SK-N-SH (cell line): ENCODE data around the gene AFG3L2. TPM values are rescaled to one million over a fixed set of nuclear protein-coding genes. Genes with fewer than 3 reads are reported as not detected.
A peak's percentile ranks its signal among the peaks of the same experiment; 100 is the strongest.

Source experiments
- CTCF ChIA-PET: fragments of 300-600, 350-600 bp; formaldehyde crosslinking; extraction: SDS; loops from one replicate; lab custom pipeline; 2021; lab: Yijun Ruan, JAX
- POLR2A ChIA-PET: fragments of 350-600 bp; sonication (Branson Sonifier 250); formaldehyde crosslinking; extraction: SDS; loops from one replicate; lab custom pipeline; 2020; ENCODE audit warnings: antibody characterized with exemption, inconsistent platforms; lab: Yijun Ruan, JAX
- DNase-seq: peaks from one replicate; pipeline ENCODE4 v3.0.0; 2012
- H2AFZ ChIP-seq: fragments of 200-600 bp; sonication (generic); 2 replicates; pipeline ENCODE4 v1.8.1; 2016; ENCODE audit warnings: antibody characterized with exemption, mild to moderate bottlenecking, low read depth
- H3F3A ChIP-seq: fragments of 200-600 bp; sonication (generic); replicated peaks from 2 replicates; pipeline ENCODE3; 2016; ENCODE audit warnings: antibody characterized with exemption, mild to moderate bottlenecking; ENCODE audit not compliant: insufficient read depth
- H3K27ac ChIP-seq, 2 experiments: fragments of 200-500 bp in 1 of 2; fragments of 200-600 bp in 1 of 2; sonication (Bioruptor generic) in 1 of 2; sonication (generic), shearing (Covaris generic) in 1 of 2; 2 replicates each; pipeline versions ENCODE4 v1.5.1 to v1.6.1; 2014 to 2016; ENCODE audit warnings: low read depth in 2 of 2, inconsistent platforms in 1 of 2, low read length in 1 of 2, mild to moderate bottlenecking in 1 of 2, mixed read lengths in 1 of 2
- H3K27me3 ChIP-seq: fragments of 200-600 bp; sonication (generic), shearing (Covaris generic); 2 replicates; pipeline ENCODE4 v1.6.1; 2016; ENCODE audit warnings: mixed run types; ENCODE audit not compliant: insufficient read depth
- H3K36me3 ChIP-seq, 2 experiments: fragments of 200-500 bp in 1 of 2; fragments of 200-600 bp in 1 of 2; sonication (Bioruptor generic) in 1 of 2; sonication (generic) in 1 of 2; replicated peaks in 1 of 2; 2 replicates each; pipeline versions ENCODE3 to v1.5.1; 2014 to 2016; ENCODE audit warnings: low read length in 1 of 2, mild to moderate bottlenecking in 1 of 2; ENCODE audit not compliant: insufficient read depth in 2 of 2, control insufficient read depth in 1 of 2
- H3K4me1 ChIP-seq, 2 experiments: fragments of 200-500 bp in 1 of 2; fragments of 200-600 bp in 1 of 2; sonication (Bioruptor generic) in 1 of 2; sonication (generic), shearing (Covaris generic) in 1 of 2; 2 replicates each; pipeline versions ENCODE4 v1.5.1 to v1.6.1; 2014 to 2016; ENCODE audit warnings: low read depth in 1 of 2, low read length in 1 of 2, mixed run types in 1 of 2; ENCODE audit not compliant: insufficient read depth in 2 of 2, control insufficient read depth in 1 of 2
- H3K4me2 ChIP-seq: fragments of 200-600 bp; sonication (generic), shearing (Covaris generic); 2 replicates; pipeline ENCODE4 v1.6.1; 2017; ENCODE audit warnings: mixed run types
- H3K4me3 ChIP-seq, 2 experiments: fragments of 200-500 bp in 1 of 2; fragments of 200-600 bp in 1 of 2; sonication (Bioruptor generic) in 1 of 2; sonication (generic), shearing (Covaris generic) in 1 of 2; 2 replicates each; pipeline versions ENCODE4 v1.5.1 to v1.8.1; 2014 to 2016; ENCODE audit warnings: low read depth in 2 of 2, inconsistent platforms in 1 of 2, low read length in 1 of 2, mild to moderate bottlenecking in 1 of 2, mixed read lengths in 1 of 2, moderate library complexity in 1 of 2
- H3K79me2 ChIP-seq: fragments of 200-600 bp; sonication (generic); 2 replicates; pipeline ENCODE4 v1.8.1; 2017; ENCODE audit warnings: mild to moderate bottlenecking; ENCODE audit not compliant: insufficient read depth
- H3K9ac ChIP-seq: fragments of 200-600 bp; sonication (generic); 2 replicates; pipeline ENCODE4 v1.6.1; 2017; ENCODE audit warnings: mixed run types
- H3K9me2 ChIP-seq: fragments of 200-600 bp; sonication (generic); 2 replicates; pipeline ENCODE4 v1.6.1; 2017; ENCODE audit warnings: mixed run types
- H3K9me3 ChIP-seq: fragments of 200-600 bp; sonication (generic); 2 replicates; pipeline ENCODE4 v1.6.1; 2017; ENCODE audit warnings: mixed run types, mild to moderate bottlenecking, moderate library complexity
- H4K20me1 ChIP-seq: fragments of 200-600 bp; sonication (generic); 2 replicates; pipeline ENCODE4 v1.6.1; 2017; ENCODE audit warnings: mild to moderate bottlenecking, mixed run types; ENCODE audit not compliant: insufficient read depth
- CHD2 ChIP-seq: fragments of 150-350 bp; IDR thresholded peaks from 2 replicates; pipeline ENCODE4 v1.6.1; 2018; ENCODE audit warnings: low read length; ENCODE audit not compliant: partially characterized antibody
- ELF1 ChIP-seq: IDR thresholded peaks from 2 replicates; pipeline ENCODE4 v1.4.0; 2012
- EZH2phosphoT487 ChIP-seq: fragments of 200-600 bp; sonication (generic); IDR thresholded peaks from 2 replicates; pipeline ENCODE4 v1.6.1; 2017; ENCODE audit warnings: low read depth, mixed run types, mild to moderate bottlenecking, antibody characterized with exemption, moderate library complexity, borderline replicate concordance
- FOSL2 ChIP-seq: IDR thresholded peaks from 2 replicates; pipeline ENCODE4 v1.4.0; 2012; ENCODE audit warnings: low read depth, mild to moderate bottlenecking, moderate library complexity, borderline replicate concordance
- FOXJ3 ChIP-seq: sonication (generic); formaldehyde crosslinking; IDR thresholded peaks from 2 replicates; pipeline ENCODE4 v1.5.1; 2020; ENCODE audit warnings: mild to moderate bottlenecking, missing genetic modification reagents
- FOXM1 ChIP-seq: IDR thresholded peaks from 2 replicates; pipeline ENCODE4 v1.4.0; 2012; ENCODE audit warnings: low read depth, mild to moderate bottlenecking
- GABPA ChIP-seq: IDR thresholded peaks from 2 replicates; pipeline ENCODE4 v1.4.0; 2012; ENCODE audit warnings: low read depth, mild to moderate bottlenecking
- GATA2 ChIP-seq: sonication (generic); formaldehyde crosslinking; IDR thresholded peaks from 2 replicates; pipeline ENCODE4 v1.5.0; 2020; ENCODE audit warnings: mild to moderate bottlenecking, missing genetic modification reagents
- IRF3 ChIP-seq: fragments of 150-350 bp; IDR thresholded peaks from 2 replicates; pipeline ENCODE4 v1.6.1; 2016; ENCODE audit warnings: mild to moderate bottlenecking, low read depth, low read length
- MEF2A ChIP-seq: IDR thresholded peaks from 2 replicates; pipeline ENCODE4 v1.4.0; 2012; ENCODE audit warnings: low read depth, borderline replicate concordance
- MXI1 ChIP-seq: IDR thresholded peaks from 2 replicates; pipeline ENCODE4 v1.6.1; 2012; ENCODE audit warnings: mild to moderate bottlenecking, low read depth, low read length, improper control_type of control experiment
- NFIC ChIP-seq: IDR thresholded peaks from 2 replicates; pipeline ENCODE4 v1.4.0; 2012; ENCODE audit warnings: borderline replicate concordance
- NRF1 ChIP-seq: IDR thresholded peaks from 2 replicates; pipeline ENCODE4 v1.6.1; 2012; ENCODE audit warnings: low read depth, mild to moderate bottlenecking, low read length
- PBX3 ChIP-seq: IDR thresholded peaks from 2 replicates; pipeline ENCODE4; 2012
- POLR2AphosphoS5 ChIP-seq: IDR thresholded peaks from 2 replicates; pipeline ENCODE4 v1.6.1; 2012; ENCODE audit warnings: low read depth, low read length
- RCOR1 ChIP-seq: fragments of 150-350 bp; IDR thresholded peaks from 2 replicates; pipeline ENCODE4 v1.6.1; 2017; ENCODE audit warnings: antibody characterized with exemption, low read length
- RFX5 ChIP-seq: IDR thresholded peaks from 2 replicates; pipeline ENCODE4 v1.6.1; 2012; ENCODE audit warnings: mild to moderate bottlenecking, improper control_type of control experiment, low read length
- SIN3A ChIP-seq: IDR thresholded peaks from 2 replicates; pipeline ENCODE4 v1.6.1; 2012; ENCODE audit warnings: low read depth, mild to moderate bottlenecking, low read length, moderate library complexity, borderline replicate concordance
- TCF12 ChIP-seq: IDR thresholded peaks from 2 replicates; pipeline ENCODE4 v1.4.0; 2012
- TEAD4 ChIP-seq: IDR thresholded peaks from 2 replicates; pipeline ENCODE4 v1.4.0; 2012; ENCODE audit warnings: mild to moderate bottlenecking, borderline replicate concordance; ENCODE audit not compliant: insufficient read depth
- YY1 ChIP-seq: IDR thresholded peaks from 2 replicates; pipeline ENCODE4 v1.4.0; 2012; ENCODE audit warnings: low read depth, mild to moderate bottlenecking
- whole genome bisulfite sequencing: methylation state at CpG from one replicate; pipeline ENCODE4 v1.1.6; 2017; ENCODE audit warnings: low lambda C conversion rate; 5-methylcytosine and 5-hydroxymethylcytosine counted together
- polyA plus RNA-seq, 3 experiments: library from polyadenylated mRNA; depleted of rRNA; stranded (reverse); fragments of >200 nt; gene quantifications; 2 replicates each; pipeline ENCODE4 v1.2.3, GENCODE V29; 2012
- TF ChIP-seq, protein P1 (sequence below): fragments of 150-350 bp; IDR thresholded peaks from 2 replicates; pipeline ENCODE4 v1.6.1; 2017; ENCODE audit warnings: antibody characterized with exemption, low read length, low read depth, borderline replicate concordance

AFG3L2 gene
- polyA plus RNA-seq, 1 of the 3 experiments (the other 2 are of a cell fraction) = 26.0 TPM

GRCh38 chr18:12281861-12282260, 95.2 kb downstream of the AFG3L2 start:
- H3K79me2 ChIP-seq = no peaks in the 10 kb centered on the region
- H3K36me3 ChIP-seq = no peaks in the 10 kb centered on the region
- ChIA-PET CTCF (interaction anchor here (6.1 kb wide), 1 partner anchor 10 kb away, joined by 50 read pairs; no protein-coding TSS in a partner anchor), POLR2A (no interaction called here)
- H3K9ac ChIP-seq = no peak overlapping the region
- no peaks in the 10 kb centered on the region for H3K9me2 ChIP-seq
- peaks cover 0 to 11% of the 10 kb centered on the region in 2 experiments; a peak in 2 of 4 replicates for H3K4me1 ChIP-seq
- no peaks in the 10 kb centered on the region for H3K9me3 ChIP-seq
- H3K27me3 ChIP-seq = no peaks in the 10 kb centered on the region
- WGBS = 17% methylated on average over 1 of the region's 1 CpG
- DNase-seq = no peak
- TF ChIP-seq POLR2AphosphoS5 (no peak), FOXJ3 (CRISPR knock-in tag) (no peak), GATA2 (CRISPR knock-in tag) (no peak), NFIC (no peak), GABPA (no peak), RFX5 (no peak), MXI1 (no peak), TEAD4 (no peak), TCF12 (no peak), EZH2phosphoT487 (no peak), FOSL2 (no peak), IRF3 (no peak), ELF1 (no peak), CHD2 (no peak), FOXM1 (no peak), YY1 (no peak), RCOR1 (no peak), SIN3A (no peak)
- peak overlapping the region in 1 of 2 experiments; percentile 63; a peak in 2 of 4 replicates for H3K27ac ChIP-seq
- H3F3A ChIP-seq = peaks cover 5% of the 10 kb centered on the region
- H3K4me2 ChIP-seq = peak overlapping the region; percentile 60; the same call in 1 of the 2 replicates
- no peak overlapping the region for H3K4me3 ChIP-seq
- no peaks in the 10 kb centered on the region for H4K20me1 ChIP-seq
- peak overlapping the region; percentile 67; the same call in 1 of the 2 replicates for H2AFZ ChIP-seq

- Histone ChIP-seq H3K79me2 (no peaks in the 10 kb centered on the region), H3K4me1 (peaks cover 0 to 11% of the 10 kb centered on the region in 2 experiments; a peak in 2 of 4 replicates), H2AFZ (no peak overlapping the region), H3K9me3 (no peaks in the 10 kb centered on the region), H3K4me2 (no peak overlapping the region), H3K9ac (no peak overlapping the region), H3K9me2 (no peaks in the 10 kb centered on the region), H3F3A (peaks cover 5% of the 10 kb centered on the region), H3K36me3 (no peaks in the 10 kb centered on the region), H3K27ac (no peak overlapping the region), H4K20me1 (no peaks in the 10 kb centered on the region), H3K27me3 (no peaks in the 10 kb centered on the region), H3K4me3 (no peak overlapping the region)
- DNase-seq = no peak
- ChIA-PET POLR2A (no interaction called here), CTCF (interaction anchor here (1.7 to 6.1 kb wide), 3 partner anchors 7 to 14 kb away, joined by 3 to 50 read pairs (median 9); no protein-coding TSS in a partner anchor)
- WGBS = 83% methylated on average over 16 of the region's 16 CpGs
- no peak for TF ChIP-seq TEAD4
- no peak for TF ChIP-seq FOXJ3 (CRISPR knock-in tag)
- TF ChIP-seq EZH2phosphoT487 = no peak
- no peak for TF ChIP-seq IRF3
- no peak for TF ChIP-seq NRF1
- no peak for TF ChIP-seq MEF2A
- no peak for TF ChIP-seq TCF12
- TF ChIP-seq PBX3 = no peak
- TF ChIP-seq, protein P1, sequence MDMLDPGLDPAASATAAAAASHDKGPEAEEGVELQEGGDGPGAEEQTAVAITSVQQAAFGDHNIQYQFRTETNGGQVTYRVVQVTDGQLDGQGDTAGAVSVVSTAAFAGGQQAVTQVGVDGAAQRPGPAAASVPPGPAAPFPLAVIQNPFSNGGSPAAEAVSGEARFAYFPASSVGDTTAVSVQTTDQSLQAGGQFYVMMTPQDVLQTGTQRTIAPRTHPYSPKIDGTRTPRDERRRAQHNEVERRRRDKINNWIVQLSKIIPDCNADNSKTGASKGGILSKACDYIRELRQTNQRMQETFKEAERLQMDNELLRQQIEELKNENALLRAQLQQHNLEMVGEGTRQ = no peak
- TF ChIP-seq ELF1 = no peak
Observed at GRCh38 chr18:12279781-12280531, 97.1 kb downstream of the AFG3L2 start.
